Endothelial cell of umbilical vein (primary cell): ENCODE results near the gene SHISA7. TPM values are rescaled to one million over a fixed set of nuclear protein-coding genes. Genes with fewer than 3 reads are reported as not detected.

ENCODE experiments used
- BruUV-seq: library from RNA; stranded (reverse); fragments of 400-500 nt; replicated peaks from 2 replicates; lab custom pipeline; 2021; lab: Mats Ljungman, UMichigan
- CTCF ChIA-PET: fragments of 300-600, 350-600 bp; sonication (Branson Sonifier 250); formaldehyde crosslinking; loops from one replicate; lab custom pipeline; 2021; ENCODE audit warnings: antibody characterized with exemption, inconsistent platforms; lab: Charles Lee
- POLR2A ChIA-PET: fragments of 300-600, 350-600 bp; sonication (Branson Sonifier 250); formaldehyde crosslinking; loops from one replicate; lab custom pipeline; 2021; ENCODE audit warnings: antibody characterized with exemption, inconsistent platforms; lab: Charles Lee
- DNase-seq: peaks from one replicate; pipeline ENCODE4 v3.0.0-alpha.2; 2011; ENCODE audit warnings: low read depth, low spot score
- FAIRE-seq: peaks from 2 replicates; lab custom pipeline; 2011; peaks lifted over from hg19 to GRCh38; lab: Jason Lieb, UNC
- H2AFZ ChIP-seq: 2 replicates; pipeline ENCODE4 v1.6.0; 2012; ENCODE audit warnings: low read depth, low read length, control low read depth, inconsistent platforms
- H3K27ac ChIP-seq: 2 replicates; pipeline ENCODE4 v1.5.1; 2011; ENCODE audit warnings: low read depth, mild to moderate bottlenecking, control low read depth, low read length, moderate library complexity; ENCODE audit not compliant: insufficient read depth
- H3K27me3 ChIP-seq, 2 experiments: 2 replicates each; pipeline versions ENCODE4 v1.6.0 to v1.6.1; 2011; ENCODE audit warnings: low read length in 2 of 2, mixed read lengths in 1 of 2; ENCODE audit not compliant: control insufficient read depth in 2 of 2, insufficient read depth in 2 of 2
- H3K36me3 ChIP-seq, 2 experiments: 2 replicates in 1 of 2; 3 replicates in 1 of 2; pipeline ENCODE4 v1.5.1; 2011; ENCODE audit warnings: low read length in 2 of 2, mild to moderate bottlenecking in 1 of 2, moderate library complexity in 1 of 2; ENCODE audit not compliant: control insufficient read depth in 2 of 2, insufficient read depth in 2 of 2; ENCODE audit errors: extremely low read depth in 1 of 2
- H3K4me1 ChIP-seq: 3 replicates; pipeline ENCODE4 v1.5.1; 2011; ENCODE audit warnings: mild to moderate bottlenecking, low read length; ENCODE audit not compliant: control insufficient read depth, insufficient read depth; ENCODE audit errors: extremely low read depth
- H3K4me2 ChIP-seq: 2 replicates; pipeline ENCODE4 v1.6.1; 2011; ENCODE audit warnings: low read length, control low read depth, mixed read lengths; ENCODE audit not compliant: insufficient read depth
- H3K4me3 ChIP-seq, 3 experiments: fragments of 200-600 bp in 1 of 3; sonication (generic), shearing (Covaris generic) in 1 of 3; replicated peaks in 1 of 3; 2 replicates each; pipeline ENCODE4 v1.5.1; 2011 to 2016; ENCODE audit warnings: control low read depth in 3 of 3, low read length in 3 of 3, mild to moderate bottlenecking in 2 of 3, inconsistent platforms in 1 of 3, low read depth in 1 of 3, moderate library complexity in 1 of 3; ENCODE audit not compliant: insufficient read depth in 1 of 3
- H3K79me2 ChIP-seq: 2 replicates; pipeline ENCODE4 v1.6.0; 2012; ENCODE audit warnings: low read length, inconsistent platforms; ENCODE audit not compliant: control insufficient read depth, insufficient read depth
- H3K9ac ChIP-seq: replicated peaks from 2 replicates; pipeline ENCODE3; 2011; ENCODE audit warnings: low read length, control low read depth; ENCODE audit not compliant: insufficient read depth; ENCODE audit errors: extremely low read depth
- H3K9me1 ChIP-seq: replicated peaks from 3 replicates; pipeline ENCODE4 v1.6.0; 2011; ENCODE audit warnings: mild to moderate bottlenecking, low read length; ENCODE audit not compliant: control insufficient read depth, insufficient read depth; ENCODE audit errors: extremely low read depth
- H3K9me3 ChIP-seq: replicated peaks from 2 replicates; pipeline ENCODE4 v1.5.1; 2012; ENCODE audit warnings: low read length, inconsistent platforms; ENCODE audit not compliant: control insufficient read depth, insufficient read depth
- H4K20me1 ChIP-seq: replicated peaks from 2 replicates; pipeline ENCODE3; 2011; ENCODE audit warnings: mild to moderate bottlenecking, low read length; ENCODE audit not compliant: control insufficient read depth, insufficient read depth; ENCODE audit errors: extremely low read depth
- CTCF ChIP-seq, 2 donors: IDR thresholded peaks; 1 replicate in 1 of 2; 2 replicates in 1 of 2; pipeline ENCODE4 v1.5.1; 2011; ENCODE audit warnings: low read length in 2 of 2, mild to moderate bottlenecking in 2 of 2, moderate library complexity in 2 of 2, control low read depth in 1 of 2, inconsistent platforms in 1 of 2, low read depth in 1 of 2; ENCODE audit not compliant: insufficient read depth in 1 of 2; ENCODE audit errors: extremely low read depth in 1 of 2
- EZH2 ChIP-seq: IDR thresholded peaks from 2 replicates; pipeline ENCODE4 v1.6.1; 2012; ENCODE audit warnings: borderline replicate concordance, low read depth, mild to moderate bottlenecking, moderate library complexity, low read length, inconsistent platforms; ENCODE audit not compliant: severe bottlenecking
- FOS ChIP-seq: IDR thresholded peaks from 2 replicates; pipeline ENCODE4 v1.6.1; 2011; ENCODE audit warnings: mild to moderate bottlenecking, low read length, moderate library complexity, borderline replicate concordance; ENCODE audit not compliant: insufficient read depth
- GATA2 ChIP-seq: IDR thresholded peaks from 2 replicates; pipeline ENCODE4 v1.7.0; 2011; ENCODE audit warnings: low read depth, mild to moderate bottlenecking, moderate library complexity, mixed read lengths, low read length; ENCODE audit not compliant: insufficient read length, insufficient read depth
- JUN ChIP-seq: IDR thresholded peaks from 2 replicates; pipeline ENCODE4 v1.6.1; 2011; ENCODE audit warnings: borderline replicate concordance, low read depth; ENCODE audit not compliant: insufficient read length, insufficient read depth
- MAX ChIP-seq: IDR thresholded peaks from 2 replicates; pipeline ENCODE4 v1.6.1; 2011; ENCODE audit not compliant: insufficient read depth, insufficient read length
- MYC ChIP-seq: IDR thresholded peaks from one replicate; pipeline ENCODE4 v1.6.1; 2011; ENCODE audit warnings: mild to moderate bottlenecking, low read depth, low read length
- POLR2A ChIP-seq: IDR thresholded peaks from 2 replicates; pipeline ENCODE4 v1.6.1; 2012; ENCODE audit warnings: low read depth, mild to moderate bottlenecking, control low read depth, low read length
- POLR2AphosphoS5 ChIP-seq: IDR thresholded peaks from 2 replicates; pipeline ENCODE4 v1.6.1; 2012; ENCODE audit warnings: low read depth, mild to moderate bottlenecking, control low read depth, low read length, moderate library complexity; ENCODE audit not compliant: insufficient read depth
- dilution Hi-C: fragments of 300-500 bp; cut with MboI; formaldehyde crosslinking; loops from one replicate; pipeline ENCODE4 v1.15.0; 2019; ENCODE audit warnings: low sequenced_read_pairs; ENCODE audit not compliant: extremely low pct_ligation_motif_present
- intact Hi-C: fragments of 100-400 bp; cut with micrococcal nuclease; formaldehyde crosslinking; loops from one replicate; pipeline ENCODE4 v1.10.0; 2022
- polyA plus RNA-seq, 4 experiments: library from polyadenylated mRNA; depleted of rRNA in 3 of 4; stranded (reverse) in 3 of 4; unstranded in 1 of 4; fragments of >200 nt; gene quantifications; 2 replicates each; pipeline versions ENCODE4 v1.2.1 to v1.2.3, GENCODE V29; 2011 to 2012; ENCODE audit warnings: missing spikeins in 1 of 4
- total RNA-seq: library from RNA; stranded (reverse); gene quantifications from 2 replicates; pipeline ENCODE4 v1.2.3, GENCODE V29; 2021

SHISA7 gene
- total and polyA plus RNA-seq, 2 donors (not counting 3 experiments of a cell fraction or from before 2014, with no cell fraction given): not detected

- Histone ChIP-seq H3K27ac (no peak overlapping the region), H3K9me3 (no peaks in the 10 kb centered on the region), H3K9me1 (no peaks in the 10 kb centered on the region), H4K20me1 (peaks cover 3% of the 10 kb centered on the region), H3K4me3 (no peak overlapping the region), H3K27me3 (peaks cover 7 to 8% of the 10 kb centered on the region in 2 experiments), H3K9ac (no peak overlapping the region), H3K4me2 (no peak overlapping the region), H3K4me1 (peaks cover 15% of the 10 kb centered on the region), H3K79me2 (peaks cover 12% of the 10 kb centered on the region), H2AFZ (no peak overlapping the region), H3K36me3 (peaks cover 0 to 3% of the 10 kb centered on the region in 2 experiments)
- intact Hi-C loops (loop anchor here (10.0 kb wide), 2 partner anchors 223 to 237 kb away; partner anchors contain the start of genes TNNT1, ZNF524 and ZNF865), dilution Hi-C loops (no loop called here)
- BruUV-seq: no TSS peak
- FAIRE-seq: no peak
- DNase-seq: no peak
- ChIA-PET CTCF (no interaction called here), POLR2A (no interaction called here)
- TF ChIP-seq FOS (no peak), MYC (no peak), GATA2 (no peak), POLR2AphosphoS5 (no peak), JUN (no peak), POLR2A (no peak), MAX (no peak), CTCF (IDR thresholded peaks at IDR 0.05; ENCODE audit: extremely low read depth in 1 of 2, insufficient read depth in 1 of 2, low read depth in 1 of 2, low read length in 2 of 2) (no peak), EZH2 (no peak)
Measured at GRCh38 chr19:55382013-55382412, 61.1 kb downstream of the SHISA7 start.
